Effector memory CD4-positive, alpha-beta T cell (primary cell): ENCODE results near the gene NPTXR.

ENCODE experiments used
- DNase-seq, 3 donors: peaks; one replicate each; pipeline ENCODE4 v3.0.0-alpha.2; 2020
- H3K27ac ChIP-seq: 2 replicates; pipeline ENCODE4 v1.7.0; 2013; ENCODE audit warnings: mild to moderate bottlenecking, low read length, moderate library complexity; ENCODE audit not compliant: insufficient read depth, poor library complexity, severe bottlenecking
- H3K27me3 ChIP-seq: replicated peaks from 2 replicates; pipeline ENCODE4 v1.7.0; 2013; ENCODE audit warnings: mild to moderate bottlenecking, low read length; ENCODE audit not compliant: insufficient read depth, control insufficient read depth, poor library complexity, severe bottlenecking
- H3K36me3 ChIP-seq: 2 replicates; pipeline ENCODE4 v1.7.0; 2013; ENCODE audit warnings: mild to moderate bottlenecking, low read length, moderate library complexity; ENCODE audit not compliant: control insufficient read depth, insufficient read depth
- H3K4me1 ChIP-seq: 2 replicates; pipeline ENCODE4 v1.7.0; 2013; ENCODE audit warnings: low read length, mild to moderate bottlenecking; ENCODE audit not compliant: control insufficient read depth, insufficient read depth, poor library complexity, severe bottlenecking
- H3K4me3 ChIP-seq: 2 replicates; pipeline ENCODE4 v1.7.0; 2013; ENCODE audit warnings: low read length, low read depth, mild to moderate bottlenecking; ENCODE audit not compliant: insufficient read depth, poor library complexity, severe bottlenecking
- H3K9me3 ChIP-seq: 2 replicates; pipeline ENCODE4 v1.7.0; 2013; ENCODE audit warnings: mild to moderate bottlenecking, low read length, moderate library complexity; ENCODE audit not compliant: control insufficient read depth

Gene NPTXR

DNA sequence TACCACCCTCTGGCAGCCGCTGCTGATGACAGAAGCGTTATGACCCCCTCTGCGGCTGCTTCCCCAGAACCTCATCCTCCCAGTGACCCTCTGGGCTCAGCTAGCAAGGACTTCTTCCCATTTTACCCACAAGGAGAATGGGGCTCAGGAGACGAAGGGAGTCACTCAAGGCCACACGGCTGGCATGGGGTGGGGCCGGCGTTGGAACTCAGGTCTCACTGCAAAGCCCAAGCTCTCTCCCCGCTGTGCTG, 71.3 kb downstream of the NPTXR start:
- Histone ChIP-seq H3K36me3 (no peaks in the 10 kb centered on the region), H3K27me3 (no peaks in the 10 kb centered on the region), H3K4me3 (no peak overlapping the region), H3K4me1 (no peaks in the 10 kb centered on the region), H3K9me3 (no peaks in the 10 kb centered on the region), H3K27ac (no peak overlapping the region)
- no peak for DNase-seq

DNA sequence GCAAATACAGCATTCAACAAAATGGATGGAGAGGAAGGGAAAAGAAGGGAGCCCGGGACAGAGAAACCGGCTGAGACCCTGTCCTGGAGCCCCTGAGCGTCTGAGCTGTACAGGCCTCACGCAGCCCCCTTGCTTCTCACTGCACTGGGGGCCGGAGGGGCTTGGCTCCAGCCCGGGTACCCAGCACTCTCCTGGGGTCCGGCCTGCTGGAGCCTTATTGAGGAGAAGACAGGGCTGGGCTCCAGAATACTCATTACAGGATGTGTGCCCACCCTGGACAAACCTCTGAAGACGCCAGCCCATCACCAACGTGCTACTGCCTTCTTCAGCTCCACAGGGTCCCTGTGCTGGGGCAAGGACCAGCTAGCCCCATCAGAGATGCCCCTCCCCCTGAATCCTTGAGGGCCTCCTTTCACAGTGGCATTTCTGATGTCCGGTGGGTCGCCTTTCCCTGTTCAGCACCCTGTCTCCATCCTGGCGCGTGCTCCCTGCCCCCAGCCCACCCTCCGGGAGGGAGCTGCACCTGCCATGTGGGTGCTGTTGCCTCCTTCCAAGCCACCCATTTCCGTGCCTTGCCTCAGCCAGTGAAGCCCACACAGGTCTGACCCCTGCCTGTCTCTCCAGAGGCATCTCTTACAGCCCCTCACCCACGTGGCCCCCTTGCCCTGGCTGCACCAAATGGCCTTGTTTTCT, 73.4 kb downstream of the NPTXR start:
- H3K27me3 ChIP-seq: no peaks in the 10 kb centered on the region
- H3K4me1 ChIP-seq: peaks cover 6% of the 10 kb centered on the region

More for the DNA sequence above, 73.4 kb downstream of the NPTXR start:
- Histone ChIP-seq H3K4me3 (no peak overlapping the region), H3K9me3 (no peaks in the 10 kb centered on the region), H3K27ac (no peak overlapping the region), H3K36me3 (no peaks in the 10 kb centered on the region)
- DNase-seq: no peak
